Stomach smooth muscle (tissue), 2 donors: ENCODE data around the gene HOXA7.
A peak's percentile ranks its signal among the peaks of the same experiment; 100 is the strongest.

ENCODE experiments used
- H3K27ac ChIP-seq: one replicate; pipeline ENCODE4 v1.7.0; 2013; ENCODE audit warnings: mild to moderate bottlenecking, low read length, inconsistent platforms
- H3K27me3 ChIP-seq, 2 donors: one replicate each; pipeline ENCODE4 v1.7.0; 2013; ENCODE audit warnings: low read length in 2 of 2; ENCODE audit not compliant: insufficient read depth in 2 of 2, control insufficient read depth in 1 of 2
- H3K36me3 ChIP-seq, 2 donors: one replicate each; pipeline ENCODE4 v1.7.0; 2013; ENCODE audit warnings: low read length in 2 of 2; ENCODE audit not compliant: control insufficient read depth in 2 of 2, insufficient read depth in 2 of 2
- H3K4me1 ChIP-seq: one replicate; pipeline ENCODE4 v1.7.0; 2013; ENCODE audit warnings: low read length; ENCODE audit not compliant: control insufficient read depth, insufficient read depth
- H3K4me3 ChIP-seq, 2 donors: one replicate each; pipeline ENCODE4 v1.7.0; 2013; ENCODE audit warnings: low read length in 2 of 2
- H3K9ac ChIP-seq, 2 donors: one replicate each; pipeline ENCODE4 v1.7.0; 2013; ENCODE audit warnings: low read length in 2 of 2, mild to moderate bottlenecking in 1 of 2
- H3K9me3 ChIP-seq, 2 donors: one replicate each; pipeline ENCODE4 v1.7.0; 2013; ENCODE audit warnings: low read length in 2 of 2; ENCODE audit not compliant: control insufficient read depth in 2 of 2
- donor health status: healthy.
- donor health status: Pancreatic carcinoma.

Gene HOXA7

GRCh38 chr7:27134392-27134791, 22.1 kb downstream of the HOXA7 start:
- Histone ChIP-seq H3K27ac (peak overlapping the region; percentile 95), H3K9ac (peak overlapping the region in 1 of 2 donors; percentile 26)

DNA sequence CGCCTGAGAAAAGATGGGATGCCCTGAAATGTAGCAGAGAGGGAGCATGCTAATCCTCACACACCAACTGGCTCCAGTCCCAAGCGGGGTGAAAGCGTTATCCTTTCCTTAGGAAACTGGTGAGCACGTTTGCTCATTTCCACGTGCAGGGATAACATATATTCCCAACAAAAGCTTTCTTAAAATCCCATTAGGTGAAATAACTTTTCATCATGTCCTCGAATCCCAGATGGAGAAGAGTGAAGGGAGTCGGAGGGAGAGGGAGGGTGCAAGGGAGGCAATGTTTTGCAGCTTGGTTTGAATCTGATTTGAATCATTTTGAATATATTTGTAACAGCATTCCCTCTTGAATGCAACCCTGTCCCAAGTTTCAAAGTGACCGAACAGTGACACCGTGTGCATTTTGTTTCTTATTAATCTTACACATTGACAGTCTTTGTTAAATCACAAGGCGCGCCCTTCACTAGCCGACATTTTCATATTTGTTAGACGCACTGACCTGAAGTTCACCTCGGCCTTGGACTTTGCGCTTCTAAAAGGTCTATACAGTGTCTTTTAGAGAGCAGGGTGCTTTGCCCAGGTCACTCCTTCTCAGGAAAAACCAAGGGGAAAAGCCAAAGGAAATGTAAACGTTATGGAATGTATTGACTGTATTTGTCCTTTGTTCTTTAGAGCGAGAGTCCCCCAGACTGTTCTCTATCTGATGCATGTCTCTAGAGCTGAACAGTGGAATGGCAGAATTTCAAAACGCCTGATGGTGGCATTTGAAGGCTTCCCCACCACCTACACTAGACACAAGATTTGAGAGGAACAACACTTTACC, 22.9 kb downstream of the HOXA7 start:
- peak overlapping the region; percentile 42 to 52 for H3K4me3 ChIP-seq
- H3K9me3 ChIP-seq: no peaks in the 10 kb centered on the region
- no peaks in the 10 kb centered on the region for H3K27me3 ChIP-seq
- peak overlapping the region; percentile 26 to 47 for H3K9ac ChIP-seq
- peaks cover 57% of the 10 kb centered on the region for H3K4me1 ChIP-seq
- H3K27ac ChIP-seq: peak overlapping the region; percentile 95
- no peaks in the 10 kb centered on the region for H3K36me3 ChIP-seq

More at GRCh38 chr7:27134392-27134791, 22.1 kb downstream of the HOXA7 start:
- H3K9me3 ChIP-seq: no peaks in the 10 kb centered on the region
- no peaks in the 10 kb centered on the region for H3K36me3 ChIP-seq
- H3K4me3 ChIP-seq: peak overlapping the region; percentile 42 to 52
- peaks cover 55% of the 10 kb centered on the region for H3K4me1 ChIP-seq
- H3K27me3 ChIP-seq: no peaks in the 10 kb centered on the region

DNA sequence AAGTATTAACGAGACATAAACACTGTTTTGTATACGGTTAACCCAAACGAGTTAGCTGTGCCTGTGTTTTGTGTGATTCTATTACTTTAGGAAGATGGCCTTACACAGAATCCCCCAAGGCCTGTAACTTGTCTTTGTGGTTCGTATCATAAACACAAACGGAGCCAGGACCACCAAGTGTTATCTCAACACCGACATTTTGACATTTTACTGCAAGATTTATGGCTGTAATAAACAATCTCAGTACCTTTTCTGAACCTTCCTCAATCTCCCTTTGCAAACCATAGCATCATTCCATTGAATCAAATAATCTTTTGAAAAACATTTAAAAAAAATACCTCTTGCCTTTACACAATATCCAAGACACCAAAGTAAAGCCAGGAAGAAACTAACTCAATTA, 23.5 kb downstream of the HOXA7 start:
- Histone ChIP-seq H3K4me3 (peak overlapping the region in 1 of 2 donors; percentile 52), H3K9me3 (no peaks in the 10 kb centered on the region), H3K36me3 (no peaks in the 10 kb centered on the region), H3K4me1 (peaks cover 61% of the 10 kb centered on the region), H3K27me3 (no peaks in the 10 kb centered on the region), H3K27ac (peak overlapping the region; percentile 95), H3K9ac (peak overlapping the region in 1 of 2 donors; percentile 26)

GRCh38 chr7:27132214-27132613, 24.3 kb downstream of the HOXA7 start:
- H3K4me1 ChIP-seq: peaks cover 67% of the 10 kb centered on the region
- H3K9me3 ChIP-seq: no peaks in the 10 kb centered on the region
- H3K9ac ChIP-seq: peak overlapping the region in 1 of 2 donors; percentile 12
- H3K27me3 ChIP-seq: no peaks in the 10 kb centered on the region
- peak overlapping the region; percentile 98 for H3K27ac ChIP-seq
- no peaks in the 10 kb centered on the region for H3K36me3 ChIP-seq
- no peak overlapping the region for H3K4me3 ChIP-seq

DNA sequence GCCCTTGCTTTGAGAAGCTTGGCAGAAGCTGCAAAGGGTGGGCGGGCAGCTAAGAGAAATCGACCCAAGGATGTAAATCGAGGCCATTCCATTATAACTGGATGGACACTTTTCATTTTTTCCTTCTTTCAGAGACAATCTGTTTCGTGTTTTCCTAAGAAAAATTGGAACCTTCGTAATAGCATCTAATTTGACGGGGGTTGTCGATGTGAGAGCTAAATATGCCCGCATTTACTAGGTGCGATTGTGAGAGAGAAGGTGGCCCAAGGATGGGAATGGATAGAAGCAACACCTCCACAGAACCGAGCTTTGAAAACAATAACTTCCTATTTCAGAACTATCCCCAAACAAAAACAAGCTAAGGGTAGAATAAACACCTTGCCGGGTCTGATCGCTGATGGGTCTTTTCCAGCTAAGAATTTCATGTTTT, 25.1 kb downstream of the HOXA7 start:
- Histone ChIP-seq H3K36me3 (no peaks in the 10 kb centered on the region), H3K27me3 (no peaks in the 10 kb centered on the region), H3K9me3 (no peaks in the 10 kb centered on the region), H3K4me1 (peaks cover 68% of the 10 kb centered on the region), H3K27ac (peak overlapping the region; percentile 98), H3K9ac (peak overlapping the region; percentile 75 to 82), H3K4me3 (peak overlapping the region; percentile 62 to 93)

DNA sequence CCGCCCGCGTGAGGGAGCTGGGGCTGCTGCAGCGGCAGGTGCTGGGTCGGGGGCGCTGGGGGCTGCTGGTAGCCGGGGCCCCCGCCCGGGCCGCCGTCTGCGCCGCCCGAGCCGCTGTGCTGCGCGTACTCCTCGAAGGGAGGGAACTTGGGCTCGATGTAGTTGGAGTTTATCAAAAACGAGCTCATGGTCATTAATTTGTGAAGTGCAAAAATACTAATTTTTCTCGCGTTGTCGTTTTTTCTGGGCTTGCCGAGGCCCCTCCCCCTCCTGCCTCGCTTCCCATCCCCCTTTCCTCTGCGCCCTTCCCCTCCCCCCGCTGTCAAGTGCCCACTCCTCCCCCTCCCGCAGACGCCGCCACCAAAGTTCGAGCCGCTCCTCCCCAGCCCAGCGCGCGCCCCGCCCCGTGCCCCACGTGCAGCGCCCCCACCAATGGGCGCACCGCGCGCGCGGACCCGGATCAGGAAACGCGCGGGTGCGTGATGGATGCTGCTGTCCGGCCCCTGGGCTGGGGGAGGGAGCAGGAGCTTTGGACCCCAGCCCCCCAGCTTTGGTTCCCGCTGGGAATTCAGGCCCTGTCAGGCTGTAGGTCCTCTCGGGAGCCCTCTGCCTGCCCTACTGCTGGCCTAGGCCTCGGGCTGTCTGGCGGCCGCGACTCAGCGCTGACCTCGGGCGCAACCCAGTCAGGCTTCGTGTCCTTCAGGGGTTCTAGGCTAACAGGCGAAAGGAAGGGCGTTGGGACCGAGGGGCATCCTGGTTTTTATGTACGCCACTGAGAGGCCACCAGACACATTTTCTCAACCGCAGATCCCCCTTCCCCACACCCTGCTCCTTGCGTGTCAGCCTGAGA, 25.7 kb downstream of the HOXA7 start, which contains the start of gene HOXA4:
TSS of gene HOXA4 (minus strand) at position 218 of the 850 bp plus-strand sequence. CDS start at position 194, 24 bp downstream.
- no peaks in the 10 kb centered on the region for H3K9me3 ChIP-seq
- H3K9ac ChIP-seq: peak within 1 kb of the TSS; percentile 89 to 90
- H3K4me3 ChIP-seq: peak within 1 kb of the TSS; percentile 88 to 93
- peaks cover 70% of the 10 kb centered on the region for H3K4me1 ChIP-seq
- peak within 1 kb of the TSS; percentile 98 for H3K27ac ChIP-seq
- no peaks in the 10 kb centered on the region for H3K36me3 ChIP-seq
- no peaks in the 10 kb centered on the region for H3K27me3 ChIP-seq

- H3K27me3 ChIP-seq: no peaks in the 10 kb centered on the region
- no peaks in the 10 kb centered on the region for H3K9me3 ChIP-seq
- H3K36me3 ChIP-seq: no peaks in the 10 kb centered on the region
- peak overlapping the region; percentile 88 to 93 for H3K4me3 ChIP-seq
- H3K9ac ChIP-seq: peak overlapping the region; percentile 89 to 90
- peak overlapping the region; percentile 98 for H3K27ac ChIP-seq
- peaks cover 72% of the 10 kb centered on the region for H3K4me1 ChIP-seq
Observed at GRCh38 chr7:27129729-27130539, 26.5 kb downstream of the HOXA7 start.

DNA sequence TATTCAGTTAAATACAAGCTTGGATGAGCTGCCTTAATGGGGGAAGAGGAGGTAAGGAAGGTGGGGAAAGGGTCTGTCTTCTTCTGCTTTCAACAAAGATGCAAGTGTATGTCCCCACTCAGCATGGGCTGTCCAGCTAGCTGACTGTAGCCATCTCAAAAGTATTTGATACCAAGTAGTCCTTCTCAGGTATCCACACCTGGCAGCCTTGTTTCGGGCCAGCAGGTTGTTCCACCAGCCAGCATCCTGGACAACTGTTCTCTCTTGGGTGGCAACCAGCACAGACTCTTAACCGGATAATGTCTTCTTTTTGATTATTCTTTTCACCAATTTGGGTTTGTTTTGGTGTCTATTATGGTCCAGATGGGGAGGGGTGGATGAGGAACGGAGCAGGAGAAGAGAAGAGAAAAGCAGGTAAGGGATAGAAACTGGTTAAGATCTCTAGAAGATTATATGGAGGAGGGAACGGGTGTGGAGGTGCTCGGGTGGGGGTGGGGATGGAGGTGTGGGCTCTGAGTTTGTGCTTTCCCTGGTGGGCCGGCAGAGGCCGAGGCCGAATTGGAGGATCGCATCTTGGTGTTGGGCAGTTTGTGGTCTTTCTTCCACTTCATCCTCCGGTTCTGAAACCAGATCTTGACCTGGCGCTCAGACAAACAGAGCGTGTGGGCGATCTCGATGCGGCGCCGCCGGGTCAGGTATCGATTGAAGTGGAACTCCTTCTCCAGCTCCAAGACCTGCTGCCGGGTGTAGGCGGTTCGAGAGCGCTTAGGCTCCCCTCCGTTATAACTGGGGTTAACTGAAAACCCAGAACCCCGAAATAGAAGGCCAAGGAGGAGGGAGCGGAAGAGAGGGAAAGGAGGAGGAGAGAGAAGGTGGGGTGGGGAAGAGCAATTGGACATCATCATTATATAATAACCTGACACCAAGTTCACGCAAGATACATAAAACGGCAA, 27.4 kb downstream of the HOXA7 start:
- Histone ChIP-seq H3K9ac (peak overlapping the region; percentile 89 to 90), H3K4me3 (peak overlapping the region; percentile 88 to 93), H3K27ac (peak overlapping the region; percentile 98), H3K4me1 (peaks cover 78% of the 10 kb centered on the region), H3K9me3 (no peaks in the 10 kb centered on the region), H3K36me3 (no peaks in the 10 kb centered on the region), H3K27me3 (no peaks in the 10 kb centered on the region)

DNA sequence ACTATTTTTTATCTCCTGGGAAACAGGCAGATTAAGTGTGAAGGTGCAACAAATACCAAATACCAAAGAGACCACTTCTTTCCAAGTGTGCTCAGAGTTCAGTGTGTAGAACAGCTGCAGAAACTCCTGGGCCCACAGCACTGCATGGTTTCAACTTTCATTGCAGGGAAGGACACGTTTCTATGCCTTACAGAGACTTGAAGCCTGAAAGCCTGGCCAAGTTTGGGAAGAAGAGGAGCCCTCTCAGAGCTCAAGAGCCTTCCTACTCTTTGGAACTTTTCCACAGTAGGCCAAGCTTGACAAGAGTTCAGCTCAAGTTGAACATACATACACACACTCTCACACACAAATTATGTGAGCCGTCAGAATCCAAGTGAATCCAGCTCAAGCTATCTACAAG, 28.4 kb downstream of the HOXA7 start:
- no peaks in the 10 kb centered on the region for H3K27me3 ChIP-seq
- peak overlapping the region; percentile 98 for H3K27ac ChIP-seq
- no peaks in the 10 kb centered on the region for H3K9me3 ChIP-seq
- H3K36me3 ChIP-seq: no peaks in the 10 kb centered on the region
- H3K9ac ChIP-seq: peak overlapping the region; percentile 29 to 89
- peaks cover 78% of the 10 kb centered on the region for H3K4me1 ChIP-seq
- H3K4me3 ChIP-seq: peak overlapping the region; percentile 34 to 93
